Small intestine (tissue), 4 donors: ENCODE data around the gene CC2D2B. TPM values are rescaled to one million over a fixed set of nuclear protein-coding genes. Genes with fewer than 3 reads are reported as not detected.

ENCODE experiments used
- polyA plus RNA-seq, 4 donors: library from polyadenylated mRNA; stranded (reverse) in 3 of 4; unstranded in 1 of 4; fragments of 200-250 nt in 3 of 4; fragments of 120-200 nt in 1 of 4; gene quantifications; one replicate each; pipeline versions ENCODE4 v1.2.1 to v1.2.3, GENCODE V29; 2013
- donor health status: healthy with polysubstance abuse.
- donor health status: Bipolar disorder and iron deficiency.
- donor health status: healthy.

The CC2D2B gene
- polyA plus RNA-seq, 4 donors = 0.42 to 0.59 TPM; not detected in 2

Other genes with a start within 250 kb of the CC2D2B start
- 10 to 100 TPM in 3 of 4 donors, 1 to 10 TPM in 1; 7.8 to 59.3 (median 15.2) TPM for gene TCTN3, start 214.0 kb upstream of the CC2D2B start, polyA plus RNA-seq
- gene ENTPD1, start 151.8 kb upstream of the CC2D2B start, polyA plus RNA-seq = 10 to 100 TPM in 1 of 4 donors, 1 to 10 TPM in 3; 1.3 to 13.6 (median 7.5) TPM
- gene CCNJ, start 135.6 kb downstream of the CC2D2B start, polyA plus RNA-seq = 10 to 100 TPM in 1 of 4 donors, 1 to 10 TPM in 3; 1.6 to 10.7 (median 2.9) TPM
- gene ZNF518A, start 222.3 kb downstream of the CC2D2B start, polyA plus RNA-seq = 10 to 100 TPM in 1 of 4 donors, 1 to 10 TPM in 3; 4.1 to 34.7 (median 6.9) TPM